Anterior cingulate cortex (tissue), 58 donors: Measurements from ENCODE around the gene GDF15.
A peak's percentile ranks its signal among the peaks of the same experiment; 100 is the strongest.
"Not testable (repeated sequence)": the region's sequence is repeated elsewhere in the genome, so short reads cannot be mapped to it uniquely, and the experiment has no call there.

Experiments
- DNase-seq, 58 donors: peaks; one replicate each; lab custom pipeline; 2025; lab: John Stamatoyannopoulos, UW

The GDF15 gene

DNA sequence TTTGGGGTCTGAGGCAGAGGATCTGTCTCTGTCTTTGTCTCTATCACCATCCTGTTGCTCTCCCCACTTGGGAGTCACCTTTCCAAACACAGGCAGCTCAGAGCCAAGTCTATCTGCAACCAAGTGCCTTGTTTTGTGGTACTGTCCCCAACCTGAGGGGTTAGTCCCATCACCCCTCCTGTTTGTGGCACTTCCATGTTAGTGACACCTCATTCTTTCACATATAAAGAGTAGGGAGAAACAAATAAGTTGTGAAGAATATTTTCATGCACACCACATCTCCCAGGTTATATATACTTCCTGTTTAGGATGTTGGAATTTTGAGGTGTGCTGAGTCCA is 3.7 kb downstream of the GDF15 start:
- DNase-seq, result no peak

DNA sequence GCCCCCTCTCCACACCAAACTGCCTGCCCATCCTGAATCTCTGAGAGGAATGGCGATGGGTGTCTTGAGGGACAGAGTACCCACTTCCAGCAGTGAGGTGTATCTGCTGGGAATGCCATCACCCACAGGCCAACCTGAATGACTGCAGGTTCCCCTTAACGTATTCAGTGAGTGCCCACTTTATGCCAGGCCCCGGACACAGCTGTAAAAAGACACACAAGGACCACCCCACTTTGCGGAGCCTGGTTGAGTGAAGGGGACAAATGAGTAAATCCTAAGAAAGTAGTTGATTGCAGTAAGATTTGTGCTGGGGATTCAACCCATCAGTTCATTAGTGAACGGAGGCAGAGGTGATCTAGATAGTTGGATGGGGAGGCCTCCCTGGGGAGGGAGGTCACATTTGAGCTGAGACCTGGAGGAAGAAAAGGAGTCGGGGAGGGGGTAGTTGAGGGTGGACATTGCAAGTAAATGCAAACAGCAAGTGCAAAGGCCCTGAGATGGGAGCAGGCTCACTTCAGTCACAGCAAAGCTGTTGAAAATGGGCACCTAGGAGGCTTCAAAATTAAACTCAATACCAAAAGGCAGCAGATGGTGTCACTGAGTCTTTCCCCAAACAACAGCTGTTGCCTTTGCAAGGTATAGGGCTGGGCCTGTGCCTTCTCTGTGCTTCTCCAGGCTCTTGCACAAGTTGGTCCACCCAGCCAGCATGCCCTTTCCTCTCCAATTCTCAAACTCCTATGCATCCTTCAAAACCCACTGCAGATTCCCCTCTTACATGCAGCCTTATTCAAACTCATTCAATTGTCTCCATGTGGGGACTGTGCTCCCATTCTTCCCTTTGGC is 4.3 kb downstream of the GDF15 start:
- no peak for DNase-seq

DNA sequence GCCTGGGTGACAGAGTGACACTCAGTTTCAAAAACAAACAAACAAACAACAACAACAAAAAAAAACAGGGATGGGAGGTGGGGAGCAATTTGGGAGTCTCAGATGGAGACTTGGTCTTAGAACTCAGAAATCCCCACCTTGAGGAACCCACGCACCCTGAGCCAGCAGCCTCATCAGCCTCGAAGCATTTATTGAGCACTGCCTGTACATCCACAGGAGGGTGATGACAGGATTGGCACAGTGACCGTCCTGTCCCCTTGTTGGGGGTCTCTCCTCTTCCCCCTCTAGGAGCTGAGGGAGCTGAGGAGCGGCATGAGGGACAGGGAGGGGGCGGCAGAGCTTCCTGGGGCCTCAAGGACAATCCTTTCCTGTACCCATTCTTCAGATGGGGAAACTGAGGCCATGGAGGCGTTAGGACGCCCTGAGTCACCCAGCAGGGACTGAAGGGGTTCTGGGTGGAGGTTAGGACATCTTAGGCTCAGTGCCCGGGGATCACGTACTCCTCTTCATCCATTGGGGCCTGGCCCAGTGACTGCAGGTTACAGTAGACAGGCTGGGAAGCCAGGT is 5.6 kb downstream of the GDF15 start:
- no peak for DNase-seq

DNA sequence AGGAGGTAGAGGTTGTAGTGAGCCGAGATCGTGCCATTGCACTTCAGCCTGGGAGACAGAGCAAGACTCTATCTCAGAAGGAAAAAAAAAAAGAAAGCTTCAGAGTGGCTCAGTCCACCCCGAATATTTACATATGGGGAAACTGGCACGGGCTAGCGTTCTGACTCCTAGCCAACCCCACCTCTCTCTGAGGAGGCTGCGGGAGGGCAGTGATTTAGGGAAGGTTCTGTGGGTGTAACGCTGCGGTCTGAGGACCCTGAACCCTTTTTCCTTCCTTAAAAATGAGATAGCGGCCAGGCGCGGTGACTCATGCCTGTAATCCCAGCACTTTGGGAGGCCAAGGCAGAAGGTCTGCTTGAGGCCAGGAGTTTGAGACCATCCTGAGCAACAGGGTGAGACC is 6.5 kb downstream of the GDF15 start:
- DNase-seq, result peak in 2 of 58 donors; percentile 19

DNA sequence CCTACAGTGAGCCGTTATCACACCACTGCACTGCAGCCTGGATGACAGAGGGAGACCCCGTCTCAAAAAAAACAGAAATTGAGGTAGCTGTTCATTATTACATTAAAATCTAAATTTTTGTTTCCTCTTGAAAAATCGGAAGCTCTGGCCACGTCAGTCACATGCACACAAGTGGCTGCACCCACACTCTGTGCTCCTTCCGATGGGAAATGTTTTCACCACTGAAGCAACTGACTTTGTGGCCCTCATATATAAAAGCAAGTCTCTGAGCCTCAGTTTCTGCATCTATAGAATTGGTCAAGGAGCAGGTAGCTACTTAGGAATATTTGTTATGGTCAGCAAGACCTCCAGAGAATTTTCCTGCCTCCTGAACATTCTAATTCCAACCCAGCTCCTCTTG is 7.0 kb downstream of the GDF15 start:
- no peak for DNase-seq

DNA sequence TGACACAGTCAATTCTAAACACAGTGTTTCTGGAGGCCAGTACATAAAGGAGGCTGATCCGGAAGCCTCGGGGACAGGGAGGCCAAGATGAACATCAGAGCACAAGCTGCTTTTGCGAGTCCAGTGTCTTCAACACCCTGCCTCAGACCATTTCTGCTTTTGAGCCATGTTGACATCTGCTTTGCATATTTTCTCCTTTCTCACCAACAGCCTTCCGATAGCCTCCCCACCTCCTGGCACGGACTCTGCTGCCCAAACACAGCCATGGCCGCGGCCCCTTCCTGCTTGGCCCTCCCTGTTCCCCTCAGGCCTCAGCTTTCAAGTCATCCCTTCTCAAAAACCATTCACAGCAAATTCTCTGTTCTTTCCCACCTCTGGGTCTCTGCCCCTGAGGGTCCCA is 7.9 kb downstream of the GDF15 start:
- DNase-seq, result no peak

DNA sequence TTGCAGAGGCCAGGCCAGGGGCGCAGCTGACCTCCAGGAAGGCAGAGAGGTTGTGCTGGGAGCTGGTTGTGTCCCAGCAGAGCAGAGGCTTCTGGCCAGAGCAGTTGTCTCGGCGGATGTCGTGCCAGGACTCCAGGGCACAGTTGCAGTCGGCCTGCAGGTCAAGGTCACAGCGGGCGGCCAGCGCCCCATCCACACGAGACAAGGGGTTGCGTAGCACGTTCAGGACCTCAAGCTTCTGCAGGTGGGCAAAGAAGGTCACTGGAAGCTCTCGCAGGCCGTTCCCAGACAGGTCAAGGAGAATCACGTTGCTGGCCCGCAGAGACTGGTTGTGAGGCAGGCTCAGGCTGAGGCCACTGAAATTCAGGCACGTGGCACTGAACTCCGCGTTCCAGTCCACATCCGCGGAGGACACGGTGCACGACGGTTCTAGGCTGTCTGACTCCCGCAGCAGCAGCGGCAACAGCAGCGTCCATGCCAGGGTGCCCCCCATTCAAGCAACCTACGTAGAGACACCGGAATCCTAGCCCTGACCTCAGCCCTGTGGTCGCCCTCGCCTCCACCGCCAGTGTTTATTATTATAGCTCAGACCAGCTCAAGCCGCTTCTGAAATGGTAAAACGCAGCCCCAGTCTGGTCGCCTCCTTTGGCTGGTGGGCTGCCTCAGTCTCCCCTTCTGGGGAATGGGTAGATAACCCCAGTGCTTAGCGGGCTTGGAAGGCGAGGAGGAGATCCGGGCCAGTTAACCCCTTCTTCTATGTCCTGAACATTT is 10.7 kb downstream of the GDF15 start:
- DNase-seq, result no peak

DNA sequence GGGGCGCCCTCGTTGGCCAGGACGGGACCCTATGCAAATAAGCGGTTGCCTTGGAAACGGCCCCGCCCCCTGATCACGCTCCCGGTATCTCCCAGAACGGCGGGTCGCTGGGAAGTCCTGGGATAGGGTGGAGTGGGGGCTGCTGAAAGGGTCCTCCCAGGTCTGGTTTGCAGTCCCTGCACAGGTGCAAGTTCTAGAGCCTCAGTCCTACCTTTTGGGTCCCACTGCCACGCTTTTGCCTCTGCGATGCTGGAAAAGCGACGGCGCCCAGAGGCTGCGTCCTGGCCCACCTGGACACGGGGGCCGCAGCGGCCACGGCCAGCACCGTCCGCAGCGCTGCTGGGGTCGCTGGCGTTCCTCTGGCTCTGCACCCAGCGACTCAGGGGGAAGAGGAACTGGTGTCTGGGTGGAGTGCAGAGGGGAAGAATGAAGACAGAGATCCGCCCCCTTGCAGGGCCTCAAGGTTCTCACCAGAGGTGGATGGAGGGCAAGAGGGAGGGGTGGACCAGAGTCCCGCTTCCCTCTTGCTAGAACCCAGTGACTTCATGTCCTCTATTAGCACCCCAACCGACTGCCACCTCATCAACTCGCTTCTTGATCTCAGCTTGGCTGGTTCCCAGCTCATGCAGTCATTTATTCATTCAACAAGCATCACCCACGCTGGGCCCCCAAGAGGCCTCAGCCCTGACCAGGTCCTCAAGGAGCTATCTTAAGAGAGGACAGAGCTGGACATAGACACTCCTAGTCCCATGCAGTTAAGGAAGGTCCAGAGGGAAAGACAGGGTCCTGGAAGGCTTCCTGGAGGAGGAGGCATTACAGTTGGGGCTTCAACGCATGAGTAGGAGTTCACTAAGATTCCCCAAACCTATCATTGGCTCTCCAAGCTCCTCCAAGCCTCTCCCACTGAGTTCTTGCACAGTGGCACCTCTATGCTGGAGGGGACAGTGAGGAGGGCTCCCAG is 11.6 kb downstream of the GDF15 start, which contains the start of gene LRRC25:
Gene LRRC25 (minus strand): TSS at position 381 of the 961 bp plus-strand sequence. CDS start 659 bp downstream, outside the sequence.
- peak in 9 of 58 donors; percentile 8 to 30 (median 17) for DNase-seq

DNA sequence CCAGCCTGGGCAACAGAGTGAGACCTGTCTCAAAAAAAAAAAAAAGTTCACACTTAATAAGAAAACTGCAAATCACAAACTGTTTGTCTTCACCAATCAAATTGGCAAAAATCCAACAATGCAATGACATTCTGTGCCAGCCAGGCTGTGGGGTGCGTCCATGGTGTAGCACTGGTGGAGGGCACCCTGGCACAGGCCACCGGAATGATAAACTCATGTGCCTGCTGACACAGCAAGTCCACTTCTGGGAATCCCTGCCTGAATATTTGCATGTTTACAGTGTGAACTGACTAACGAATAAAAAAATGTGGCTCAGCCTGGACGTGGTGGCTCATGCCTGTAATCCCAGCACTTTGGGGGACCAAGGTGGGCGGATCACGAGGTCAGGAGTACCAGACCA is 13.1 kb downstream of the GDF15 start:
- no peak for DNase-seq

DNA sequence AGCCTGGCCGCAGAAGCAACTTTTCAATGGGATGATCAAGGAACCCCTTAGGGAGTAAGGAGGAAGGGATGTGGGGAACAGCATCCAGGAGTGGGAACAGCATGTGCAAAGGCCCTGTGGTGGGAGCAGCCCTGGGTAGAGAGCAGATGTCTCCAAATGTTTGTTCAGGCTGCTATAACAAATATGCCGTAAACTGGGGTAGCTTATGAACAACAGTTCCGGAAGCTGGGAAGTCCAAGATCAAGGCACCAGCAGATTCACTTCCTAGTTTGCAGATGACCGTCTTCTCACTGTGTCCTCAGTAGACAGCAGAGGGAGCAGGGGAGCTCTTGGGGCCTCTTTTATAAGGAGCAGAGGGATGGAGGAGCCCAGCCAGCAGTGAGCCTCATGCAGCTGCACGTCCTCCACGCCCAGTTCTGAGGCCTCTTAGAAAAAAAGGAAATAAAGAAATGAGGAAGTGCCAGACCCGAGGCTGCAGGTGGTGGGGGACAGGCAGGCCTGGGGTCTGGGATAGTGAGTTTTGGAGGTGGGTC is 15.7 kb downstream of the GDF15 start:
- DNase-seq, result peak in 21 of 58 donors; percentile 17 to 48 (median 25)

DNA sequence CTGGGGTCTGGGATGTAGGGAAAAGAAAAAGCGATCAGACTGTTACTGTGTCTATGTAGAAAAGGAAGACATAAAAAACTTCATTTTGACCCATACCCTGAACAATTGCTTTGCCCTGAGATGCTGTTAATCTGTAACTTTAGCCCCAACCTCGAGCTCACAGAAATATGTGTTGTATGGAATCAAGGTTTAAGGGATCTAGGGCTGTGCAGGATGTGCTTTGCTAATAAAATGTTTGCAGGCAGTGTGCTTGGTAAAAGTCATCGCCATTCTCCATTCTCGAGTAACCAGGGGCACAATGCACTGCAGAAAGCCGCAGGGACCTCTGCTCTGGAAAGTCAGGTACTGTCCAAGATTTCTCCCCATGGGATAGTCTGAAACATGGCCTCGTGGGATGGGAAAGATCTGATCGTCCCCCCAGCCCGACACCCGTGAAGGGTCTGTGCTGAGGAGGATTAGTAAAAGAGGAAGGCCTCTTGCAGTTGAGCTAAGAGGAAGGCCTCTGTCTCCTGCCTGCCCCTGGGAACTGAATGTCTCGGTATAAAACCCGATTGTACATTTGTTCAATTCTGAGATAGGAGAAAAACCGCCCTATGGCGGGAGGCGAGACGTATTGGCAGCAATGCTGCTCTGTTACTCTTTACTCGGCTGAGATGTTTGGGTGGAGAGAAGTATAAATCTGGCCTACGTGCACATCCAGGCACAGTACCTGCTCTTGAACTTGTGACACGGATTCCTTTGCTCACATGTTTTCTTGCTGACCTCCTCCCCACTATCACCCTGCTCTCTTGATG is 16.7 kb downstream of the GDF15 start:
- DNase-seq, result not testable (repeated sequence)

DNA sequence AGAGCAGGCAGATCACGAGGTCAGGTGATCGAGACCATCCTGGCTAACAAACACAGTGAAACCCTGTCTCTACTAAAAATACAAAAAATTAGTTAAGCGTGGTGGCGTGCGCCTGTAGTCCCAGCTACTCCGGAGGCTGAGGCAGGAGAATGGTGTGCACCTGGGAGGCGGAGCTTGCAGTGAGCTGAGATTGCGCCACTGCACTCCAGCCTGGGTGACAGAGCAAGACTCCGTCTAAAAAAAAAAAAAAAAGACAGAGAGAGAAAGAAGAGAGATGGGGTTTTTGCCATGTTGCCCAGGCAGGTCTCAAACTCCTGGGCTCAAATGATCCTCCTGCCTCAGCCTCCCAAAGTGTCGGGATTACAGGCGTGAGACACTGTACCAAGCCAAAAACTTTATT is 19.8 kb downstream of the GDF15 start:
- DNase-seq, result not testable (repeated sequence)

DNA sequence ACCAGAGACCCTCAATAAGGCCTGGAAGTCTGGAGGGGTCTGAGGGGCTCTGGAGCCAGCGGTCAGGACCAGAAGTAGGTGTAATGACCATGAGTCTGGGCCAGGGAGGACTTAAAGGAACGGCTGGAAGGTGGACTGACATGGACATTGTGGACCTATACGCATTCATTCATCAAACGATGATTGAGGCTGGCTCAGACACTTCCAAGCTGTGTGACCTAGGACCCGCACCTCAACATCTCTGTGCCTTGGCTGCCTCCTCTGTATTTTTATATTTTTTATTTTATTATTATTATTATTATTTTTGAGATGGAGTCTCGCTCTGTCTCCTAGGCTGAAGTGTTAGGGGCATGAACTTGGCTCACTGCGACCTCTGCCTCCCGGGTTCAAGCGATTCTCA is 20.8 kb downstream of the GDF15 start:
- DNase-seq, result no peak

DNA sequence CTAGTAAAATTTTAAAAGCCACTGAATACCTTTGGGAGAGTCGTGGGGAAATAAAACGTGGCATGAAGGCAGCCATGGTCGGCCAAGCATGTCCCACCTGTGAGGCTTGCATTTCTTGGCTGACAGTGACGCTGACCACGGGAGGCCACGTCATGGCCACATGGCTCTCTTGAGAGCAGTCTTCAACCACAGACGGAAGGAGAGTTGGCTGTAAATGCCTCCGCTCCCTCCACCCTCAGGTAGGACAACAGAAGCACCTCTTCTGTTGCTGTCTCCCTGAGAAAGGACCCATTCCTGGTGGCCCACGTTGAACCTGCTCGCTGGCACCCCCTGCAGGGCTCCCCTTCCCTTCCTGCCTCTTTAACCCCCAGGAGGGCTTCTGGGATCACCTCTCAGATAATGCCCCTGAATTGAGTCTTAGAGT is 22.1 kb downstream of the GDF15 start:
- no peak for DNase-seq

DNA sequence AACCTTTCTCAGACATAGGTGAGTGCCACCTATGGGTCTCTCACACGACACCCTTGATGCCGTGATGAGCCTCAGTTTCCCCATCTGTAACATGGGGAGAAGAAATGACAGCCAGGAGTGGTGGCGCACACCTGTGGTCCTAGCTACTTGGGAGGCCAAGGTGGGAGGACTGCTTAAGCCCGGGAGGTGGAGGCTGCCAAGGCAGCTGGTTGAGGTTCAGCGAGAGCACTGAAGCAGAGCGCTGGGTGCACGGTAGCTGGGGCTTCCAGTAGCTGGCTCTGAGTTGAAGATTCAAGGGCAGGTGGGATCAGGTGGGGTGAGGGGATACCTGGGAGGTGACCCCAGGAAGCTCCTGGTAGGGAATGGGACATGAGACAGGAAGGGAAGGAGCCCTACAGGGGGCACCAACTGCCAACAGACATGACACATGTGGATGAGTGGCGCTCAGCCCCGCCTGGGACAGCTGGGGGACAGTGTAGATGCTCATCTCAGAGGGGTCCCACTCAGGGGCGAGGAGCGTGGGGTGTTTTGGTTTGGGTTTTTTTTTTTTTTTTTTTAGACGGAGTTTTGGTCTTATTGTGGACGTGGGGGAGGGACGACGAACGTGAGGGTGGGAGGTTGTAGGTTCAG is 26.8 kb downstream of the GDF15 start:
- DNase-seq, result no peak

DNA sequence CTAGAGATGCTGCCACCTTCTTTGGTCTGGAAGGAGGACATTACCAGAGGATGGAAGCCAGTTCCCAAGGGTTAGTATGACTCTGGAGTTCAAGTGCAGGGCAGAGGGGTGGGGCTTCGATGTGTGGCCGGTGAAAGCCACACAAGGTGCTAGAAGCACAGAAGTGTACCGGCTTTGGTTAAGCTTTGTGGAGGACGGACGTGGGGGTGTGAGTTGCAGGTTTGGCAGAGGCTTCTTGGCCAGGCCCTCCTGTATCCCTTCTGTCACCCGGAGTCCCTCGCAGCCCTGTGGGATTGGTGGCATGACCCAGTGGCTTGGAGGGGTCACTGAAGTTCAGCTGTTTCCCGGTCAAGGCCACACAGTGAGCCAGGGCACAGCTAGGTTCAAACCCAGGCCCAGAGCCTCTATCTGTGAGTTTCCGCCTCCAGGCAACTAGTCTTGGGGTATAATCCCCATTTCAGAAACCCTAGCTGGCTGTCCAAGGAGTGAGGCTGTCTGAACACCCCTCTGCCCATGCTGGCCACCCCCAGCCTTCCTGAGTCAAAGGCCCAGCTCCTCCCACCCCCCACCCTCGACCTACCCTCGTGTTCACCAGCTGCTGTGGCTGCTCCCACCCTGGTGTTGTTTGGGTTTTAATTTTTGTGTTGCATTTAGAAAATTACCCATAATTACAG is 28.7 kb downstream of the GDF15 start:
- no peak for DNase-seq

DNA sequence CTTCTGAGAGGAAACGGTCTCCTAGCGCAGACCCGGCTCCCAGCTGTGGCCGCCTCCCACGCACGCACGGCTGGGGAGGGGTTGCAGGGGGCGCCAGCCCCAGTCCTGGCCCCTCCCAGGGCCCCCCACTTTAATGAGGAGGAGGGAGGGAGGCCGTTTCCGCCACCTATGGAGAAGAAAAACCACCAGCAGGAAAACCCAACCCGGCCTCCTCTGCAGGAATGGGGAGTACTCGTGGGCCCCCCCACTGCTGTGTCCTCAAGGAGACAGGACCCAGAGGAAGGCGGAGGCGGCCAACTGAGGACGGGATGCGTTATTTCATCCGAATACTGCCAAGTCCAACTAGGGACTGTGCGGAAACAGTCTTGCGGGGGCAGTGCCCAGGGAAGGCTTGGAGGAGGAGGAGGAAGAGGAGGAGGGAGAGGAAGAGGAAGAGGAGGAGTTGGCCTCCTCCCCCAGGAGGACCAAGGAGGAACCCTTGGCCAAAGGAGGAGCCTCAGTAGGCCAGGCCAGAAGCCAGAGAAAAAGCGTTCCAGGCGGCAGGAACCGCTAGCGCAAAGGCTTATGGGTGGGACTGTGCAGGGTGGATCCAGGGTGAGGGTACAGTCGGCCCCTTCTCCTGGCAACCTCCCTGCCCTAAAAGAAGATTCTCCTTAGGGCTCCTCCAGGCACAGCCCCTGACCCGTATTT is 29.4 kb downstream of the GDF15 start:
- DNase-seq, result peak in 40 of 58 donors; percentile 17 to 73 (median 53)
